ENCODE data around the gene P3R3URF. TPM values are rescaled to one million over a fixed set of nuclear protein-coding genes. Genes with fewer than 3 reads are reported as not detected.

P3R3URF gene
- polyA plus RNA-seq, 3 donors: not detected

- Histone ChIP-seq H3K79me2 (ENCODE audit: insufficient read depth, low read length) (no peaks in the 10 kb centered on the region), H2AFZ (ENCODE audit: insufficient read depth, low read depth, low read length, poor library complexity, severe bottlenecking) (no peak overlapping the region), H3K27me3 (ENCODE audit: control insufficient read depth in 2 of 2, insufficient read depth in 2 of 2, low read length in 2 of 2) (peaks cover 39 to 59% of the 10 kb centered on the region in 2 donors), H3K4me3 (replicated peaks in 1 of 3; ENCODE audit: low read depth in 2 of 3, low read length in 3 of 3) (no peak overlapping the region), H3K4me1 (ENCODE audit: control insufficient read depth in 1 of 2, insufficient read depth in 2 of 2, low read length in 2 of 2) (peaks cover 22 to 29% of the 10 kb centered on the region in 2 donors), H4K20me1 (ENCODE audit: insufficient read depth, low read length) (no peaks in the 10 kb centered on the region), H3K4me2 (replicated peaks; ENCODE audit: extremely low read depth, low read length, poor library complexity, severe bottlenecking) (no peak overlapping the region), H3K27ac (ENCODE audit: low read depth in 1 of 2, low read length in 2 of 2) (no peak overlapping the region), H3K9ac (ENCODE audit: insufficient read depth, low read length, poor library complexity, severe bottlenecking) (no peak overlapping the region), H3K36me3 (replicated peaks in 1 of 2; ENCODE audit: control insufficient read depth in 1 of 2, insufficient read depth in 2 of 2, low read length in 2 of 2) (no peaks in the 10 kb centered on the region), H3K9me3 (replicated peaks in 1 of 2; ENCODE audit: control insufficient read depth in 1 of 2, insufficient read depth in 1 of 2, low read length in 2 of 2) (no peaks in the 10 kb centered on the region)
- DNase-seq: no peak
- Mint-ChIP-seq H3K27ac (no peak overlapping the region), H3K27me3 (ENCODE audit: low read depth in 3 of 3) (peaks cover 38 to 59% (median 49%) of the 10 kb centered on the region in 3 donors), H3K36me3 (peaks cover 2 to 3% of the 10 kb centered on the region in 2 donors), H3K4me3 (peak overlapping the region in 1 of 2 donors; percentile 70), H3K9me3 (peaks cover 0 to 18% (median 10%) of the 10 kb centered on the region in 7 donors), H3K4me1 (peaks cover 31% of the 10 kb centered on the region)
- intact Hi-C loops (cut with micrococcal nuclease): loop anchor here in 1 of 2 donors (5.0 kb wide), 1 partner anchor 242 kb away; no protein-coding TSS in a partner anchor
- TF ChIP-seq CTCF (IDR thresholded peaks at IDR 0.05): no peak
- no CpG with 5 or more reads among the region's 1 CpG for WGBS (ENCODE audit: insufficient coverage)
These were observed 46.2 kb downstream of the P3R3URF start for GRCh38 chr1:46130121-46130520.

- no peak for TF ChIP-seq CTCF (IDR thresholded peaks at IDR 0.05)
- H3K4me3 ChIP-seq (replicated peaks in 1 of 3; ENCODE audit: low read depth in 2 of 3, low read length in 3 of 3): no peak overlapping the region
- no peak overlapping the region for H3K27ac Mint-ChIP-seq
- no peaks in the 10 kb centered on the region for H3K9me3 ChIP-seq (replicated peaks in 1 of 2; ENCODE audit: control insufficient read depth in 1 of 2, insufficient read depth in 1 of 2, low read length in 2 of 2)
- DNase-seq: no peak
- peaks cover 37 to 47% (median 40%) of the 10 kb centered on the region in 3 donors for H3K27me3 Mint-ChIP-seq (ENCODE audit: low read depth in 3 of 3)
- no peak overlapping the region for H3K4me2 ChIP-seq (replicated peaks; ENCODE audit: extremely low read depth, low read length, poor library complexity, severe bottlenecking)
- H3K9ac ChIP-seq (ENCODE audit: insufficient read depth, low read length, poor library complexity, severe bottlenecking): no peak overlapping the region
- no peaks in the 10 kb centered on the region for H3K79me2 ChIP-seq (ENCODE audit: insufficient read depth, low read length)
- intact Hi-C loops (cut with micrococcal nuclease): no loop called here
- H3K27ac ChIP-seq (ENCODE audit: low read depth in 1 of 2, low read length in 2 of 2): no peak overlapping the region
- H3K27me3 ChIP-seq (ENCODE audit: control insufficient read depth in 2 of 2, insufficient read depth in 2 of 2, low read length in 2 of 2): peaks cover 33 to 44% of the 10 kb centered on the region in 2 donors
- peaks cover 19 to 24% of the 10 kb centered on the region in 2 donors for H3K4me1 ChIP-seq (ENCODE audit: control insufficient read depth in 1 of 2, insufficient read depth in 2 of 2, low read length in 2 of 2)
- no peaks in the 10 kb centered on the region for H4K20me1 ChIP-seq (ENCODE audit: insufficient read depth, low read length)
- no peak overlapping the region for H3K4me3 Mint-ChIP-seq
- no peak overlapping the region for H2AFZ ChIP-seq (ENCODE audit: insufficient read depth, low read depth, low read length, poor library complexity, severe bottlenecking)
- H3K4me1 Mint-ChIP-seq: peaks cover 26% of the 10 kb centered on the region
- H3K9me3 Mint-ChIP-seq: peaks cover 0 to 16% (median 10%) of the 10 kb centered on the region in 7 donors
- WGBS (ENCODE audit: insufficient coverage): no CpG with 5 or more reads among the region's 3 CpGs
- peaks cover 2 to 3% of the 10 kb centered on the region in 2 donors for H3K36me3 Mint-ChIP-seq
- no peaks in the 10 kb centered on the region for H3K36me3 ChIP-seq (replicated peaks in 1 of 2; ENCODE audit: control insufficient read depth in 1 of 2, insufficient read depth in 2 of 2, low read length in 2 of 2)
These were observed 47.9 kb downstream of the P3R3URF start for GRCh38 chr1:46128344-46128743.

Small RNA genes within 50 kb of the gene (small RNA-seq; reads per million reads assigned to genes)
- not detected for gene AL672043.1 (ENCODE audit: insufficient read length, low read depth)

Other genes with a start within 250 kb of the P3R3URF start
- gene PIK3R3, start 43.9 kb downstream of the P3R3URF start, polyA plus RNA-seq: under 1 TPM; 0.09 to 0.28 (median 0.17) TPM
- not detected for gene TSPAN1, start 1.4 kb downstream of the P3R3URF start, polyA plus RNA-seq
- gene POMGNT1, start 21.9 kb upstream of the P3R3URF start, polyA plus RNA-seq: 10 to 100 TPM; 10.3 to 16.7 (median 12.2) TPM
- under 1 TPM in 1 of 3 donors, not detected in 2; 0.17 TPM for gene LURAP1, start 26.8 kb upstream of the P3R3URF start, polyA plus RNA-seq
- gene RAD54L, start 71.3 kb upstream of the P3R3URF start, polyA plus RNA-seq: under 1 TPM in 1 of 3 donors, not detected in 2; 0.13 TPM
- gene LRRC41, start 127.1 kb upstream of the P3R3URF start, polyA plus RNA-seq: 10 to 100 TPM; 22.9 to 50.9 (median 47.4) TPM
- 100 to 1,000 TPM; 261 to 341 (median 266) TPM for gene UQCRH, start 127.2 kb upstream of the P3R3URF start, polyA plus RNA-seq
- 10 to 100 TPM in 2 of 3 donors, 1 to 10 TPM in 1; 8.5 to 12.8 (median 10.4) TPM for gene NSUN4, start 164.3 kb upstream of the P3R3URF start, polyA plus RNA-seq
- gene FAAH, start 217.8 kb upstream of the P3R3URF start, polyA plus RNA-seq: 10 to 100 TPM; 11.5 to 47.1 (median 11.5) TPM